HL-60/S4 (cell line): ENCODE measurements around the gene HIPK2.

Source experiments
- in situ Hi-C: fragments of 300-500 bp; cut with MboI; formaldehyde crosslinking; loops from 2 replicates; pipeline ENCODE4 v1.14.3; 2022; ENCODE audit warnings: low sequenced_read_pairs

Gene HIPK2

GRCh38 chr7:139576179-139576973, 201.4 kb downstream of the HIPK2 start:
- in situ Hi-C loops = no loop called here

- in situ Hi-C loops = no loop called here
Observed at GRCh38 chr7:139575338-139575680, 202.5 kb downstream of the HIPK2 start.

- in situ Hi-C loops = no loop called here
Observed at GRCh38 chr7:139574618-139575337, 203.0 kb downstream of the HIPK2 start.

GRCh38 chr7:139573871-139574270, 203.9 kb downstream of the HIPK2 start:
- in situ Hi-C loops = no loop called here

GRCh38 chr7:139572704-139573385, 205.0 kb downstream of the HIPK2 start:
- in situ Hi-C loops = no loop called here

GRCh38 chr7:139572071-139572470, 205.7 kb downstream of the HIPK2 start:
- in situ Hi-C loops = no loop called here

GRCh38 chr7:139571651-139572050, 206.1 kb downstream of the HIPK2 start:
- in situ Hi-C loops = no loop called here

- in situ Hi-C loops = no loop called here
Observed at GRCh38 chr7:139571190-139571589, 206.6 kb downstream of the HIPK2 start.

- in situ Hi-C loops = no loop called here
Observed at GRCh38 chr7:139570626-139571025, 207.2 kb downstream of the HIPK2 start.

GRCh38 chr7:139570119-139570518, 207.7 kb downstream of the HIPK2 start:
- in situ Hi-C loops = no loop called here

GRCh38 chr7:139568813-139569490, 208.8 kb downstream of the HIPK2 start:
- in situ Hi-C loops = no loop called here

- in situ Hi-C loops = no loop called here
Observed at GRCh38 chr7:139568346-139568675, 209.5 kb downstream of the HIPK2 start.

GRCh38 chr7:139567647-139568345, 210.0 kb downstream of the HIPK2 start:
- in situ Hi-C loops = no loop called here

GRCh38 chr7:139566736-139567646, 210.8 kb downstream of the HIPK2 start:
- in situ Hi-C loops = no loop called here

- in situ Hi-C loops = no loop called here
Observed at GRCh38 chr7:139566075-139566474, 211.7 kb downstream of the HIPK2 start.

GRCh38 chr7:139563856-139564255, 213.9 kb downstream of the HIPK2 start:
- in situ Hi-C loops = no loop called here

GRCh38 chr7:139562961-139563565, 214.7 kb downstream of the HIPK2 start:
- in situ Hi-C loops = no loop called here

GRCh38 chr7:139562491-139562890, 215.3 kb downstream of the HIPK2 start:
- in situ Hi-C loops = no loop called here

GRCh38 chr7:139560678-139561077, 217.1 kb downstream of the HIPK2 start:
- in situ Hi-C loops = no loop called here
